H4 (cell line): Measurements from ENCODE around the gene LRRC74B. TPM values are rescaled to one million over a fixed set of nuclear protein-coding genes. Genes with fewer than 3 reads are reported as not detected.
"Not testable (repeated sequence)": the region's sequence is repeated elsewhere in the genome, so short reads cannot be mapped to it uniquely, and the experiment has no call there.

Experiments used
- DNase-seq: peaks from one replicate; pipeline ENCODE4 v3.0.0-alpha.2; 2015; ENCODE audit warnings: low spot score
- total RNA-seq: library from RNA; depleted of rRNA; stranded (reverse); fragments of >200 nt; shearing (Covaris generic); gene quantifications from 2 replicates; pipeline ENCODE4 v1.2.3, GENCODE V29; 2014

Gene LRRC74B
- total RNA-seq, 1 experiment from 2014 or later: not detected

- DNase-seq: no peak
Observed at GRCh38 chr22:21031545-21032036, 14.2 kb upstream of the LRRC74B start.

GRCh38 chr22:21032037-21032867 is 13.5 kb upstream of the LRRC74B start, which contains the start of gene SLC7A4:
SLC7A4 (minus strand) TSS chr22:21032561; CDS start chr22:21031812, 749 bp downstream.
- DNase-seq: no peak

- DNase-seq: no peak
Observed at GRCh38 chr22:21032868-21033688, 12.7 kb upstream of the LRRC74B start.

GRCh38 chr22:21033895-21034294 is 11.9 kb upstream of the LRRC74B start:
- no peak for DNase-seq

DNA sequence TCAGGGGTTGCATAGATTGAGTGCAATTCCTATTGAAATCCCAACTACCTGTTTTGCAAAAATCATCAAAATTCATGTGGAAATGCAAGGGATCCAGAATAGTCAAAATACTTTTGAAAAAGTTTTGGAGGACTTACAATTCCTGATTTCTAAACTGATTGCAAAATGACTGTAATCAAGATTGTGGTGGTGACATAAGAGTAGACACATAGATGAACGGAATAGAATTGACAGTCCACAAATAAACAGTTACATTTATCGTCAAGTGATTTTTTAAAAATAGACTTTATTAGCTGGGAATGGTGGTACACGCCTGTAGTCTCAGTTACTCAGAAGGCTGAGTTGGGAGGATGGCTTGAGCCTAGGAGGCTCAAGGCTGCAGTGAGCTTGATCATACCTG is 10.8 kb upstream of the LRRC74B start:
- no peak for DNase-seq

- no peak for DNase-seq
Observed at GRCh38 chr22:21038405-21038804, 7.3 kb upstream of the LRRC74B start.

- not testable (repeated sequence) for DNase-seq
Observed at GRCh38 chr22:21039158-21039557, 6.6 kb upstream of the LRRC74B start.

DNA sequence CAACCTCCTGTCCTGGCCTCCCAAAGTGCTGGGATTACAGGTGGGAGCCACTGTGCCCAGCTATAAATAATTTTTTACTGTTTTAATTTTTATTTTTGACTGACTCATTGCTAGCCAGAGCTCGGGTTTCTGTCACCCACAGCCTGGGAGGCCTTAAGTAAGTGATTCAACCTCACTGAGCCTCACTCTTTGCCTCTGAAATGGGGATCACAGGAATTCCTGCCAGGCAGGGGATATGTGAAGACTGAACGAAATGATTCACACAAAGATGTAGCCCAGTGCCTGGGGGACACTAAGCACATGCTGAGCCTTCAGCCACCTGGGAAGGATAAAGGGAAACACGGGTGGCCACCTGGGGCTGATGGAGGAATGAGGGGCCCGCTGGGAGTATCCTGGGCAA is 3.8 kb upstream of the LRRC74B start:
- DNase-seq: no peak

- no peak for DNase-seq
Observed at GRCh38 chr22:21042978-21043859, 2.5 kb upstream of the LRRC74B start.

DNA sequence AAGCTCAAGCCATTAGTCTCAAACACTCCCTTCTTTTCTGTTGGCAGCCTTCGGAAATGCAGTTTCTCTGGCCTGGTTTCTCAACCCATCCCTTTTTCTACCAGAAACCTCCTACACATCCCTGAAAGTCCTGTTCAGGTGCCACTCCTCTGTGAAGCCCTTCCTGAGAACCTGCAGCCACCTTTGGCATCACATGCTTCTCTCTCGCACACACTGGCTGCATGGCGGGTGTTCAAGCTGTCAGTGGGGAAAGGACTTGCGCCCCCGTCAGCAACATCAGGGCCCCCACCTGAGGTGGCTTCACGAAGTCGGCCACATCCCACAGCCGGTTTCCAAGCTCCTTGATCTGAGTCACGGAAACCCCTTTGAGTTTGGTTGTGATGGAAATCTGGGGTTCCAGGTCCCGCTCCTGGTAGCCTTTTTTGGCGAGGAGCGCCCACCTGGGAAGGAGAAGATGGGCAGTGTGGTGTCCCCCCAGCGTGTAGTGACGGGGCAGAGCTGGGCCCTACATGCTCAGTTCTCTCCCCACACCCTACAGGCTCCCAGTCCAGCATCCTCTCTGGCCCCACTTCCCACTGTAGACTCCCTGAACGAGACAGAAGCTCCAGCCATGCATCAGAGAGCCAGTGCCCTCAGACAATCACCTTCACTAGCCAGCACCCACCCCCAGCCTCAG is 1.7 kb upstream of the LRRC74B start:
- DNase-seq: no peak

DNA sequence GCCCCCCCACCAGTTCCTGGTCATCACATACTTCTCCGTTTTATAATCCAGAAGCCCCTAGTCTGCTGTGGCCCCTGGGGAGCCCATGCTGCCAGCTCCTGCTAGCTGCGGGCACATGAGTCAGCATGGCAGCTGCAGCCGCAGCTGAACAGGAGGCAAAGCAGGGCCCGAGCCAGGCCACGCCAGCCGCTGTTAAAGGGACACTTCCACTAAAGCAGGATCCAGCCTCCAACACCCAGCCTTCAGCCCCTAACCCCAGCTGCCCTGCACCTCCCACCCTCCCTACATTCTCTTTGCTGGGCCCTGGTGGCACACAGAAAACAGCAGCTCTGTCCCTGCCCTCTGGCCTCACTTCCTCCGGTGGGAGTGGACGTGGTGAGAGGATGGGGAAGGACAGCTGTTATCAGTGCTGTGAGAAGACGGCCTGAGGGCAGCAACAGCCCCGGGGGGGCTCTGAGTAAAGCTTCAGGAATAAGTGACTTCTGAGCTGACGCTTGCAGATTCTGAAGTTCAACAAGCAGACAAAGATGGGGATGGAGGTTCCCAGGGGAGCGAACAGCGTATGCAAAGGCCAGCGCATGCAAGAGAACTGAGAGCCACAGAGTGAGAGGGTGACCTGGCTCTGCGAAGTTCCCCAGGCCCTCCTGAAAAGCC is 688 bp upstream of the LRRC74B start:
- DNase-seq: no peak

- DNase-seq: no peak
Observed at GRCh38 chr22:21047035-21047661, 1.4 kb downstream of the LRRC74B start.

DNA sequence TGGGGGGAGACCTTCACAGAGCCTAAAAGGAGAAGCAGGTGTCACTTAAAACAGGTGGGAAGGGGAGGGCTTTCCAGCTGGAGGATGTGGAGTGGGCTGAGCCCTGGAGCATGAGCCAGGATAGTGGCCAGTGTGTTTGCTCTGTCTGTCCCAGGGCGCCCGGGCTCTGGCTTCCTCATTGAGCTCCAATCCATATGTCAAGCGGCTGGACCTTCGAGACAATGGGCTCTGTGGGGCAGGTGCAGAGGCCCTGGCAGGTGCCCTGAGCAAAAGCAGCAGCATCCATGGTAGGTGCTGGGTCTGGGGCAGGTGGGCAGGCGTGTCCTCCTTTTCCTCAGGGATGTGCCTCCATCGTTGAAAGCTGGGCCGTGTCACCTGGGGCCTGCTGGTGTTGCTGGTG is 2.0 kb downstream of the LRRC74B start:
- no peak for DNase-seq

GRCh38 chr22:21048448-21048847 is 2.7 kb downstream of the LRRC74B start:
- DNase-seq: not testable (repeated sequence)

DNA sequence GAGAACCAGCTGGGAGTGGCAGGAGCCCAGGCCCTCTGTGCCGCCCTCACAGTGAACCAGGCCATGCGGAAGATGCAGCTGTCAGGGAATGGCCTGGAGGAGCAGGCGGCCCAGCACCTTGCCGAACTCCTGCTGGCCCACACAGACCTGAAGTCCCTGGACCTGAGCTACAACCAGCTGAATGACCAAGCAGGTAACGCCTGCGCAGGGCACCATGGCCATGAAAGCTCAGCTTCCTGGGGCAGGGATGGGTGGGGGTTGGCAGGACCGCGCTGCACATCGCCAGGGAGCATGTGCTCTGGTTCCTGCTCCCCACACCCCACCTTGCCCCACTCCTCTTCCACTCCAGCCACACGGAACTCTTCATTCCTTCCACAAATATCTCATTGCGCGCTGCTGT is 3.2 kb downstream of the LRRC74B start:
- not testable (repeated sequence) for DNase-seq

GRCh38 chr22:21051145-21051830 is 5.5 kb downstream of the LRRC74B start:
- no peak for DNase-seq

- DNase-seq: no peak
Observed at GRCh38 chr22:21051831-21052400, 6.2 kb downstream of the LRRC74B start.

DNA sequence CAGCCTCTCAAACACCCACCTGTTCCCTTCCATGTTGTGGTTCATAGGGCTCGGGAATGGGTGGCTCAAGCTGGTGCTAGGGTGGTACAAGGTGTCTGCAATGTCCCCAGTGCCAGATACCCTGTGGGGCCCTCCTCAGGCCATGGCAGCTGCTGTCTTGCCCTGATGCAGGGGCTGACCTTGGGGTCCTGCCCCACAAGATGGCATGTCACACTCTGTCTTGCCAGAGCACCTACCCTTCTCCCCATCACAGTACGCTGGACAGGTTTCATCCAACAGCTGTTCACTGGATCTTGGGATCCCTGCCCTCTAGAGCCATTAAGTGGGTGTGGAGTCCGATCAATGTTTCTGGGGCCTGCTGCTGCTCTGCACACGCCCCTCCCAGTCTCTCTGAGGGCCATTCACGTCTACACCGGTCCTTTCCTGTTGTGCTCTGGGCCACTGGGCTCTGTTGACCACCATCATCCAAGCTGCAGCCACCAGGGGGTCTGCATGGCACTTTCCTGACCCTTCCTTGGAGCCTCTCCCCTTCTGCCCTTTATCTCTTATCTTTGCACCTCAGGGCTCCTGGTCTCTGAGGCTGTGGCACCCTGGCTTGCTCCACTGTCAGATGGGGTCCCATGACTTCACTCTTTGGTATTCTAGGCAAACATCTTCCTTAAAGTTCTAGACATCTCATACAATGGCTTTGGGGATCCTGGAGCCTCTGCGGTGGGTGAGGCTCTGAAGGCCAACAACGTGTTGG is 7.1 kb downstream of the LRRC74B start:
- DNase-seq: no peak
